Measurements from ENCODE around the gene GLRX.

- TF ChIP-seq CTCF (IDR thresholded peaks at IDR 0.05; ENCODE audit: insufficient read depth, low read length) (no peak), GABPA (IDR thresholded peaks at IDR 0.05; ENCODE audit: low read depth) (no peak), POLR2AphosphoS5 (IDR thresholded peaks at IDR 0.05; ENCODE audit: low read depth) (no peak)
Measured at GRCh38 chr5:95771892-95772291, 50.6 kb downstream of the GLRX start.
